GM13976 (cell line): ENCODE measurements around the gene NEU2.

Experiments
- DNase-seq: peaks from one replicate; pipeline ENCODE4 v3.0.0; 2012; ENCODE audit warnings: low spot score
- in situ Hi-C: fragments of 300-500 bp; cut with MboI; formaldehyde crosslinking; loops from one replicate; pipeline ENCODE4 v1.12.0; 2022; ENCODE audit warnings: low sequenced_read_pairs, mixed read lengths, inconsistent platforms; ENCODE audit not compliant: unreplicated experiment
- TF ChIP-seq, protein P1 (sequence below): IDR thresholded peaks from 2 replicates; pipeline ENCODE4 v1.5.1; 2012; ENCODE audit warnings: borderline replicate concordance, mild to moderate bottlenecking; ENCODE audit not compliant: insufficient read depth; ENCODE audit errors: extremely low read depth, missing control alignments, control extremely low read depth

NEU2 gene

DNA sequence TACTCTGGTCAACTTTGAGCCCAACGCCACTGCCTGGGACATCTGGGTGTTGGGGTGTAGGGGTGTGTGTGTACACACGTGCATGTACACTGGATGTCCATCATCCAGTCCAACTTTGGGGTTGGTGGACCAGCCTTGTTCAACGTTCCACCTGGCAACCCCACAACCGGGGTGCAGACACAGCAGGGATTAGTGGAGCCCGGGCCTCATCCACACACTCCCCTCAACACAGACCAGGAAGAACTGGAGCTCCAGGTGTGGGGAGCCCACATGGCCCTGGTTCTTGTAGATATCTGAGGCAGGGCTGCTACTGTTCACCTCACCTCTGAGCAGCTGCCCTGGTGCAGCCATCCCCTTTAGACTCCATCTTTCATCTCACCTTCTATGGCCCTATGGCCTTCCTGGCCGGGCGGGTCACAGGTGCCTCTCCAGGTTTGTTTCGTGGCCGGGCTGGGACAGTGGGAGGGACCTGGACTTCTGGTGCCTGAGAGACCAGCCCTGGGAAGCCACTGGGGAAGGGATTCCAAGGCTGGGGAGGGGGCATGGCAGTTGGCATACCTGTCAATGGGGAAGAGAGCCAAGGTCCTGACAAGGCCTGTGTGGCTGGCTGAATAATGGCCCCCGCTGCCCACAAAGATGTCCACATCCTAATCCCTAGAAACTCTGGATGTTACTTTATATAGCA is 7.5 kb downstream of the NEU2 start:
- in situ Hi-C loops: loop anchor here (25.0 kb wide), 1 partner anchor 428 kb away; no protein-coding TSS in a partner anchor
- TF ChIP-seq, protein P1, sequence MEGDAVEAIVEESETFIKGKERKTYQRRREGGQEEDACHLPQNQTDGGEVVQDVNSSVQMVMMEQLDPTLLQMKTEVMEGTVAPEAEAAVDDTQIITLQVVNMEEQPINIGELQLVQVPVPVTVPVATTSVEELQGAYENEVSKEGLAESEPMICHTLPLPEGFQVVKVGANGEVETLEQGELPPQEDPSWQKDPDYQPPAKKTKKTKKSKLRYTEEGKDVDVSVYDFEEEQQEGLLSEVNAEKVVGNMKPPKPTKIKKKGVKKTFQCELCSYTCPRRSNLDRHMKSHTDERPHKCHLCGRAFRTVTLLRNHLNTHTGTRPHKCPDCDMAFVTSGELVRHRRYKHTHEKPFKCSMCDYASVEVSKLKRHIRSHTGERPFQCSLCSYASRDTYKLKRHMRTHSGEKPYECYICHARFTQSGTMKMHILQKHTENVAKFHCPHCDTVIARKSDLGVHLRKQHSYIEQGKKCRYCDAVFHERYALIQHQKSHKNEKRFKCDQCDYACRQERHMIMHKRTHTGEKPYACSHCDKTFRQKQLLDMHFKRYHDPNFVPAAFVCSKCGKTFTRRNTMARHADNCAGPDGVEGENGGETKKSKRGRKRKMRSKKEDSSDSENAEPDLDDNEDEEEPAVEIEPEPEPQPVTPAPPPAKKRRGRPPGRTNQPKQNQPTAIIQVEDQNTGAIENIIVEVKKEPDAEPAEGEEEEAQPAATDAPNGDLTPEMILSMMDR: no peak
- DNase-seq: no peak

DNA sequence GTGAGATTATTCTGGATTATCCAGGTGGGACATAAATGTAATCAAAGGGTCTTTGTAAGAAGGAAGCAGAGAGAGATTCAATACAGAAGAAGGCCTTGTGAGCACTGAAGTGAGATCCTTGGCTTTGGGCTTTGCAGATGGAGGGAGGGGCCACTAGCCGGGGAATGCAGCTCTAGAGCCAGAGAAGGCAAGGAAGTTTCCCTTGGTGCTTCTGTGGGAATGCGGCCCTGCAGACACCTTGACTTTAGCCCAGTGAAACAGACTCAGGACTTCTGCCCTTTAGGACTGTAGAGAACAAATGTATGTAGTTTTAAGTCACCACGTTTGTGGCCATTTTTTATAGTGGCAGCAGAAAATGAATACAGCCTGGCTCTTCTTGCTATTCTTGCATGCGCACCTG is 8.1 kb downstream of the NEU2 start:
- in situ Hi-C loops: loop anchor here (25.0 kb wide), 1 partner anchor 428 kb away; no protein-coding TSS in a partner anchor
- DNase-seq: no peak
- TF ChIP-seq, protein P1: no peak

DNA sequence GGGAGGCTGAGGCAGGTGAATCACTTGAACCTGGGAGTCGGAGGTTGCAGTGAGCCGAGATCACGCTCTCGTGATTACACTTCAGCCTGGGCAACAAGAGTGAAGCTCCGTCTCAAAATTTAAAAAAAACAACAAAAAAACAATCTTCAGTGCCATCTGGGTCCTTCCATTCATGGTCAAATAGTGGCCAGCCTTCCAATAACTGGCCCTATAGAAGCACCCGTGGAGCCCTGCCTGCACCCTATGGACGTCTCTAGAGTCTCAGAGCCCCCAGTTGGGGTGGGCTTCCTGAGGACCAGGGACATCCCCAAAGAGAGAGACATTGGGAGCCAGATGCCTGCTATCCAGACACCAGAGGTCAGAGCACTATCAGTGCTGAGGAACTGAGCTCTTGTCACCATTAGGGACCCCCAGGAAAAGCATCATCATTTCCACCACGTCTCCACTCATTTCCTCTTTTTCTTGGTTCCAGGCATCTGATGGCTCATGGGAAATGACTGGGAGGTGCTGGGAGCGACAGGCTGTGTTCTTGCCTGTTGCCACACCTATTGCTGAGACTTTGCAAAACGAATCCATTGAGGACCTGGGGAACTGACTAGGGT is 9.4 kb downstream of the NEU2 start:
- no peak for DNase-seq
- in situ Hi-C loops: loop anchor here (25.0 kb wide), 1 partner anchor 430 kb away; no protein-coding TSS in a partner anchor
- TF ChIP-seq, protein P1: no peak

DNA sequence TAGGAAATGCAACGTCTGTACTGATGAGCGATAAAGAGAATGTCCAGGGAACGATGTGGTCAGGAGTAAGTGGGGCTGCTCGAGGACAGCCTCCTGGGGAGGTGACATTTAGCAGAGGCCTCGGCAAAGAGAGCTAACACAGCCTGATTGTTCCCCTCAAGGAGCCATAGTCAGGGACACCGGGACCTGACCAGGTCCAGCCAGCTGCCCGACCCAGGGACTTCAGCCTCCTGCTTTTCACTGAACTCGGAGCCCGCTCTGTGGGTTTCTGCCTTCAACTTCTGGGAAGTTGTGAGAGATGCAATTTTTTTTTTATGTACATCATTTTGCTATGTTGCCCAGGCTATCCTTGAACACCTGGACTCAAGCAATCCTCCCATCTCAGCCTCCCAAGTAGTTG is 10.1 kb downstream of the NEU2 start:
- TF ChIP-seq, protein P1: no peak
- no peak for DNase-seq
- in situ Hi-C loops: loop anchor here (25.0 kb wide), 1 partner anchor 430 kb away; no protein-coding TSS in a partner anchor

DNA sequence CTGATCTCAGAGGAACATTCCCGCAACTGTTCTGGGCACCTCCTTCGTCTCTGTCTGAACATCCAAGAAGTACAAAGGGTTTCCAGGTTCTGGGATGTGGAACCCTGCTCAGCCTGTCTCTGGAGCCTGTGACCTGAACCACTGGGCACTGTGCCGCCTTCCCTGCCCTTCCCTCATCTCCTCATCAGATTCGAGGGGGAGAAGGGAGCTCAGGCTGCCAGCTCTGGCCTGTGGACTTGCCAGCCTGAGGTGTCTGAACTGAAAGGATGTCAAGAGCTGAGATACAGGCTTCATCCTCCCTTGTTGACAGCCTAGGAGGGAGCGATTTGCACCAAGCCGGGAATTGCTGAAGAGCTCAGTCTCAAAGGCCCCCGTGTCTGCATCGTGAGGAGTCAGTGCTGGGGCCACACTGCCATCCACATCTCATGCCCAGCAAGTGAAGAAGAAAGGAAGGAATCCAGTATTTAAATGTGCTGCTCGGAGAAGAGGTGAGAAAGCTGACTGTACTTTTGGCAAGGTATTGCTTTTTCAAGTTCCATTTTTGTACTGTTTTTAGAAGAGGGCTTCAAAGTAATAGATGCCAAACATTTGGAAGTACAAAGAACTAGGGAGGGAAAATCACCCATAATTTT is 12.6 kb downstream of the NEU2 start:
- TF ChIP-seq, protein P1: no peak
- no peak for DNase-seq
- in situ Hi-C loops: loop anchor here (25.0 kb wide), 1 partner anchor 433 kb away; no protein-coding TSS in a partner anchor

DNA sequence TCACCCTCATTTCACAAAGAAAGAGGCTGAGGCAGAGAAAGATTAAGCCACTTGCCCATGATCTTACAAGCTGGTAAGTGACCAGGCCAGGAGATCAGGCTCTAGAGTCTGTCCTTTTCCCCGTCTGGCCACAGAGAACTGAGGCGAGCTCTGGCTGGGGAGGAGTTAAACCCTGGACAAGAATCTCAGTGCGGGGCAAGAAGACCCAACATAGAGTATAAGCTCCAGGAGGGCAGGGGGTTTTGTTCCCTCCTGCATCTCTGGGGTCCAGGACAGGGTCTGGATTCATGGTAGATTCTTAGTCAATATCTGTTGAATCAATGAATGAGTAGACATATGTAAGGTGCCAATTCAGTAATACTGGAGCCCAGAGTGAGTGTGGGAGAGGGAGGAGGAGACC is 14.7 kb downstream of the NEU2 start:
- in situ Hi-C loops: loop anchor here (25.0 kb wide), 1 partner anchor 435 kb away; no protein-coding TSS in a partner anchor
- no peak for DNase-seq
- TF ChIP-seq, protein P1: no peak
